Measurements from ENCODE around the gene LYZ. TPM values are rescaled to one million over a fixed set of nuclear protein-coding genes. Genes with fewer than 3 reads are reported as not detected.

LYZ gene
- total RNA-seq, 1 donor from 2014 or later: 30.8 TPM

- TF ChIP-seq CTCF (IDR thresholded peaks at IDR 0.05; ENCODE audit: borderline replicate concordance): no peak
- H3K27ac ChIP-seq (replicated peaks): no peak overlapping the region
- no peak for DNase-seq
- H3K4me1 ChIP-seq: no peaks in the 10 kb centered on the region
- intact Hi-C loops (cut with micrococcal nuclease): no loop called here
- H3K9me3 ChIP-seq (replicated peaks): no peaks in the 10 kb centered on the region
- H3K27me3 ChIP-seq (ENCODE audit: low read depth): peaks cover 6% of the 10 kb centered on the region
- no peak overlapping the region for H3K4me3 ChIP-seq
- H3K36me3 ChIP-seq: no peaks in the 10 kb centered on the region
Measured at GRCh38 chr12:69337311-69338090, 10.7 kb upstream of the LYZ start.

GRCh38 chr12:69338120-69338859, 9.9 kb upstream of the LYZ start:
- Histone ChIP-seq H3K27me3 (ENCODE audit: low read depth) (peaks cover 3% of the 10 kb centered on the region), H3K9me3 (replicated peaks) (no peaks in the 10 kb centered on the region), H3K27ac (replicated peaks) (no peak overlapping the region), H3K4me1 (no peaks in the 10 kb centered on the region), H3K4me3 (no peak overlapping the region), H3K36me3 (no peaks in the 10 kb centered on the region)
- no peak for DNase-seq
- no peak for TF ChIP-seq CTCF (IDR thresholded peaks at IDR 0.05; ENCODE audit: borderline replicate concordance)
- intact Hi-C loops (cut with micrococcal nuclease): no loop called here

- TF ChIP-seq CTCF (IDR thresholded peaks at IDR 0.05; ENCODE audit: borderline replicate concordance): no peak
- Histone ChIP-seq H3K4me1 (no peaks in the 10 kb centered on the region), H3K27ac (replicated peaks) (no peak overlapping the region), H3K9me3 (replicated peaks) (no peaks in the 10 kb centered on the region), H3K36me3 (no peaks in the 10 kb centered on the region), H3K4me3 (no peak overlapping the region), H3K27me3 (ENCODE audit: low read depth) (no peaks in the 10 kb centered on the region)
- DNase-seq: no peak
- intact Hi-C loops (cut with micrococcal nuclease): no loop called here
Measured at GRCh38 chr12:69338936-69339335, 9.2 kb upstream of the LYZ start.

GRCh38 chr12:69339999-69340398, 8.2 kb upstream of the LYZ start:
- Histone ChIP-seq H3K4me1 (no peaks in the 10 kb centered on the region), H3K4me3 (no peak overlapping the region), H3K9me3 (replicated peaks) (no peaks in the 10 kb centered on the region), H3K36me3 (no peaks in the 10 kb centered on the region), H3K27me3 (ENCODE audit: low read depth) (no peaks in the 10 kb centered on the region), H3K27ac (replicated peaks) (no peak overlapping the region)
- intact Hi-C loops (cut with micrococcal nuclease): no loop called here
- TF ChIP-seq CTCF (IDR thresholded peaks at IDR 0.05; ENCODE audit: borderline replicate concordance): no peak
- no peak for DNase-seq

GRCh38 chr12:69341328-69341727, 6.9 kb upstream of the LYZ start:
- H3K36me3 ChIP-seq: no peaks in the 10 kb centered on the region
- no peak for TF ChIP-seq CTCF (IDR thresholded peaks at IDR 0.05; ENCODE audit: borderline replicate concordance)
- DNase-seq: no peak
- H3K27me3 ChIP-seq (ENCODE audit: low read depth): no peaks in the 10 kb centered on the region
- no peaks in the 10 kb centered on the region for H3K9me3 ChIP-seq (replicated peaks)
- no peak overlapping the region for H3K27ac ChIP-seq (replicated peaks)
- intact Hi-C loops (cut with micrococcal nuclease): no loop called here
- H3K4me1 ChIP-seq: peaks cover 3% of the 10 kb centered on the region
- H3K4me3 ChIP-seq: no peak overlapping the region

All from left ventricle myocardium inferior (tissue), 1 donor.